Measurements from ENCODE around the gene LHX1. TPM values are rescaled to one million over a fixed set of nuclear protein-coding genes. Genes with fewer than 3 reads are reported as not detected.

The LHX1 gene
- total RNA-seq, 2 donors from 2014 or later = 85.9 to 259 TPM

DNA sequence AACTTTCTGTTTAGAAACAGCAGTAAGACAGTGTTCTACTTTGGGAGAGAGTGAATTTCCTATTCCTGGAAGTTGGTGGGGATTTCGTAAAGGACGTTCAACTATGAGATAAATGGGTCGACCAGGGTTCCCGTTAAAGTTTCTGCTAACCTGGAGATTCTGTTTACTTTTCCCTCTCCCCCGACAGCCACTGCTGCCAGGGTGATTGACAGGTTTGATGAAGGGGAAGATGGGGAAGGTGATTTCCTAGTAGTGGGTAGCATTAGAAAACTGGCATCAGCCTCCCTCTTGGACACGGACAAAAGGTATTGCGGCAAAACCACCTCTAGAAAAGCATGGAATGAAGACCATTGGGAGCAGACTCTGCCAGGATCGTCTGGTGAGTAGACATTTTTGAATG lies 12.8 kb downstream of the LHX1 start:
- Histone ChIP-seq H3K27me3 (ENCODE audit: control insufficient read depth, insufficient read depth, low read length, poor library complexity, severe bottlenecking) (peaks cover 21% of the 10 kb centered on the region), H3K4me3 (ENCODE audit: low read length) (peak overlapping the region; percentile 94), H3K36me3 (ENCODE audit: control insufficient read depth, insufficient read depth, low read length) (peaks cover 45% of the 10 kb centered on the region), H3K4me1 (ENCODE audit: control insufficient read depth, insufficient read depth, low read length) (peaks cover 32% of the 10 kb centered on the region), H3K27ac (ENCODE audit: low read depth, low read length) (no peak overlapping the region), H3K9ac (ENCODE audit: extremely low read depth, low read length, poor library complexity, severe bottlenecking) (peak overlapping the region; percentile 74), H3K9me3 (ENCODE audit: control insufficient read depth, low read length) (no peaks in the 10 kb centered on the region)
- DNase-seq = no peak
- peaks cover 46% of the 10 kb centered on the region for H3K36me3 Mint-ChIP-seq (ENCODE audit: low read depth)
- H3K4me1 Mint-ChIP-seq = peaks cover 48% of the 10 kb centered on the region
- no peaks in the 10 kb centered on the region for H3K9me3 Mint-ChIP-seq
- peaks cover 26% of the 10 kb centered on the region for H3K27me3 Mint-ChIP-seq (ENCODE audit: insufficient read depth)
- WGBS, 2 experiments (ENCODE audit: insufficient coverage in 1 of 2, insufficient read length in 1 of 2) = 78 to 80% methylated on average over 3 to 8 of the region's 8 CpGs
- TF ChIP-seq CTCF (conservative IDR thresholded peaks at IDR 0.05) = no peak
- no peak overlapping the region for H3K27ac Mint-ChIP-seq
- peak overlapping the region; percentile 73 for H3K4me3 Mint-ChIP-seq

DNA sequence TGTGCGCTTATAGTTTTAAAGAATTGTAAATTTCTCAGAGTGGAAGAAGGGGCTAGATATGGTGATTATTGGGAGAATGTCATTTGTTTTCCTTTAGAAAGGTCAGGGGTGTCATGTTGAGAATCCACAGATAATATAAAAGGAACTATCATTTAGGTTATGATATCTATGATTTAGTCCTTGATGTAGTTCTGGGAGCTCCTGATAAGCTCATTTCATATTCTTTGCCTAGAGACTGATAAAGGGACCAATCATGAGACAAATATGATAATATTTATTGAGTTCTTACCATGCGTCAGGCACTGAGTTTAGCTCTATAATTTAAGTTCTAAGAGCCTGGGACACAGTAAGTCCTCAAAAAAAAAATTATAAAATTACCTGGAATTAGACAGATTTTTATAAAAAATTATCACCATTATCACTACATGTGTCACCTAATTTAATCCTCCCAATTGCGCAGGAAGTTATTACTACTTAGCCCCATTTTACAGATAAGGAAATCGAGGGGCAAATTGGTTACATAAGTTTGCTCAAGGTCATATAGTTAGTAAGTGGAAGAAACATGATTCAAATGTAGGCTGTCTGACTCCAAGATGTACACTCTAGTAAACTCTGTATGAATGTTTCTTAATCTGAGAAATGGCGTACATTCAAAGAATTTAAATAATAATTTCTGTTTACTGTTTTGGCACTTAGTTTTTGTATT lies 14.0 kb downstream of the LHX1 start:
- H3K9me3 Mint-ChIP-seq = no peaks in the 10 kb centered on the region
- no peak for DNase-seq
- Histone ChIP-seq H3K27ac (ENCODE audit: low read depth, low read length) (no peak overlapping the region), H3K27me3 (ENCODE audit: control insufficient read depth, insufficient read depth, low read length, poor library complexity, severe bottlenecking) (peaks cover 9% of the 10 kb centered on the region), H3K36me3 (ENCODE audit: control insufficient read depth, insufficient read depth, low read length) (peaks cover 57% of the 10 kb centered on the region), H3K4me1 (ENCODE audit: control insufficient read depth, insufficient read depth, low read length) (peaks cover 23% of the 10 kb centered on the region), H3K4me3 (ENCODE audit: low read length) (peak overlapping the region; percentile 94), H3K9ac (ENCODE audit: extremely low read depth, low read length, poor library complexity, severe bottlenecking) (no peak overlapping the region), H3K9me3 (ENCODE audit: control insufficient read depth, low read length) (no peaks in the 10 kb centered on the region)
- no peak for TF ChIP-seq CTCF (conservative IDR thresholded peaks at IDR 0.05)
- no peak overlapping the region for H3K27ac Mint-ChIP-seq
- peak overlapping the region; percentile 73 for H3K4me3 Mint-ChIP-seq
- H3K4me1 Mint-ChIP-seq = peaks cover 38% of the 10 kb centered on the region
- H3K27me3 Mint-ChIP-seq (ENCODE audit: insufficient read depth) = peaks cover 15% of the 10 kb centered on the region
- 93% methylated on average over 5 of the region's 5 CpGs; no CpG with 5 or more reads in 1 of the 2 experiments for WGBS, 2 experiments (ENCODE audit: insufficient coverage in 1 of 2, insufficient read length in 1 of 2)
- H3K36me3 Mint-ChIP-seq (ENCODE audit: low read depth) = peaks cover 57% of the 10 kb centered on the region

DNA sequence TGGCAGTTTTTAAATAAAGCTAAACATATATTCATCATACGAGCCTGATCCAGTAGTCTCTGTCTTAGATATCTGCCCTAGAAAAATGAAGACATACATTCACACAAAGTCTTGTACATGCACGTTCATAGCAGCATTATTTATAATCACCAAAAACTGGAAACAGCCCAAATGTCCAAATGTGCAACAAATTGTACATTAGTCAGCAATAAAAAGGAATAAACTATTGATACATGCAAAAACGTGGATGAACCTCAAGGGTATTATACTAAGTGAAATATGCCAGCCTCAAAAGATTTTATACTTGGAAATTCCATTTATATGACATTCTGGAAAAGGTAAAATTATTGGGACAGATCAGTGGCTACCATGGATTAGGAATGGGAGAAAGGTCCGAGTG lies 34.2 kb downstream of the LHX1 start:
- Histone ChIP-seq H3K4me1 (ENCODE audit: control insufficient read depth, insufficient read depth, low read length) (no peaks in the 10 kb centered on the region), H3K27ac (ENCODE audit: low read depth, low read length) (no peak overlapping the region), H3K9ac (ENCODE audit: extremely low read depth, low read length, poor library complexity, severe bottlenecking) (no peak overlapping the region), H3K4me3 (ENCODE audit: low read length) (no peak overlapping the region), H3K9me3 (ENCODE audit: control insufficient read depth, low read length) (no peaks in the 10 kb centered on the region), H3K36me3 (ENCODE audit: control insufficient read depth, insufficient read depth, low read length) (peaks cover 47% of the 10 kb centered on the region), H3K27me3 (ENCODE audit: control insufficient read depth, insufficient read depth, low read length, poor library complexity, severe bottlenecking) (no peaks in the 10 kb centered on the region)
- Mint-ChIP-seq H3K4me3 (no peak overlapping the region), H3K36me3 (ENCODE audit: low read depth) (peaks cover 34% of the 10 kb centered on the region), H3K27me3 (ENCODE audit: insufficient read depth) (no peaks in the 10 kb centered on the region), H3K27ac (no peak overlapping the region), H3K4me1 (peaks cover 16% of the 10 kb centered on the region), H3K9me3 (no peaks in the 10 kb centered on the region)
- WGBS, 2 experiments (ENCODE audit: insufficient coverage in 1 of 2, insufficient read length in 1 of 2) = 90 to 97% methylated on average over 3 to 4 of the region's 4 CpGs
- no peak for TF ChIP-seq CTCF (conservative IDR thresholded peaks at IDR 0.05)
- no peak for DNase-seq
